HG02938 (cell line): ENCODE results near the gene WASF2.
A peak's percentile ranks its signal among the peaks of the same experiment; 100 is the strongest.
"Not testable (repeated sequence)": the region's sequence is repeated elsewhere in the genome, so short reads cannot be mapped to it uniquely, and the experiment has no call there.

Experiments used
- ATAC-seq: cut with Tn5 transposase; IDR thresholded peaks from one replicate; pipeline ENCODE4 v1.9.1; 2021; ENCODE audit warnings: mild to moderate bottlenecking, moderate library complexity; ENCODE audit not compliant: unreplicated experiment

Gene WASF2

GRCh38 chr1:27428316-27429028 lies 61.5 kb downstream of the WASF2 start:
- no peak for ATAC-seq

GRCh38 chr1:27427816-27428315 lies 62.1 kb downstream of the WASF2 start:
- ATAC-seq: no peak

GRCh38 chr1:27427329-27427728 lies 62.6 kb downstream of the WASF2 start:
- no peak for ATAC-seq

GRCh38 chr1:27423709-27424108 lies 66.3 kb downstream of the WASF2 start:
- ATAC-seq: no peak

DNA sequence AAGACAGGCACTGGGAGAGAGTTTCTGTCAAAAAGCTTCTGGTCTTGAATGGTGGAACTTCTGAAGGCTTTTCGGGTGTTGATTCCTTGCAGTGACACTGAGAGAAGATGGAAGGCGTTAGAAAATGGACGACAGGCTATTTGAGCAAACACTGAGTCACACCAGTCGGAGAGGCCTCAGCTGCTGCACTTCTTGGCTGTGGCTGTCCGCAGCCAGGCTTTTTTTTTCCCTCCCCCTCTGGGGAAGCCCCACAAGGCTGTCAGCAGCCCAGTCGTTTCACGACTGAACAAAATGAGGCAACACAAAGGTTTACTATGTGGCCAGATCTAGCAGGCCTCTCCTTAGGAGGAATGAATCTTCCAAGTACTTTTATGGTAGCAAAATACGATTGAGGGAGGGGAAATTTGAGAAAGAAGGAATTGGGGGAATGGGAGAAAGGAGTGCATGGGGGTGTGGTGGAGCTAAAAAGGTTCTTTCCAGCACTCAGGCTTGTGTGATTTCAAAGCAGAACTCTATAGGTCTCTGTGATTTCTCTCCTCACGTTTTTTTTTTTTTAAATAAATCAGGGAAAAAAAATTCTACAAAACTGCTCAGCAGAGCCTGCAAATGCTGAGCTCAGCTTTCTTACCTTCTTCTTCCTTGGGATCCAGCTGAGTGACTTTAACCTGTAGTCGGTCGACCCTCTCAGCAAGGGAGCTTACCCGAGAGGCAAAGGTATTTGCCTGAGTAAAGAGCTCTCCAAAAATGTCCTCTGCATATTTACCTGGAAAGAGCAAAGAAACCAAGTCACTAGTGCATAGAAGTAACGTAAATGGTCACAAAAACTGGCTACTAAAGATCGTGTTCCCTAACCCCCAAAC lies 71.4 kb downstream of the WASF2 start:
- ATAC-seq: peak; percentile 75

DNA sequence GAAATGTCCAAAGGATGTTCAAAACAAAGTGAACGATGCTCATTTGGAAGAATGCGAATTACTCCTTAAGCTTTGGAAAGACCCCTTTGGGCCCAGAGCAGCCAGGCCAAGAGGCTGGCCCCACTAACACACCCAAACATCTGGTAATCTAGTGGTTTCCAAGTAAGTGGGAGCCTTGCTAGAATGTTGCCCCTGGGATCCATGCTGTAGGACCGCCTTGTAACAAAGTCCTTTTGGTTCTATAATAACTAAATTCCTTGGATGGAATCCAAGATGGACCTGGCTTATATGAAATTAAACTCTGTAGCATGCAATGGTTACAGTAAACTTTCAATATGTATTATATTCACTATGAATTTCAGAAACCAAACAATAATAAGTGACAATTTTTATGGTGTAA lies 72.3 kb downstream of the WASF2 start:
- ATAC-seq: no peak

GRCh38 chr1:27416387-27417111 lies 73.4 kb downstream of the WASF2 start:
- no peak for ATAC-seq

DNA sequence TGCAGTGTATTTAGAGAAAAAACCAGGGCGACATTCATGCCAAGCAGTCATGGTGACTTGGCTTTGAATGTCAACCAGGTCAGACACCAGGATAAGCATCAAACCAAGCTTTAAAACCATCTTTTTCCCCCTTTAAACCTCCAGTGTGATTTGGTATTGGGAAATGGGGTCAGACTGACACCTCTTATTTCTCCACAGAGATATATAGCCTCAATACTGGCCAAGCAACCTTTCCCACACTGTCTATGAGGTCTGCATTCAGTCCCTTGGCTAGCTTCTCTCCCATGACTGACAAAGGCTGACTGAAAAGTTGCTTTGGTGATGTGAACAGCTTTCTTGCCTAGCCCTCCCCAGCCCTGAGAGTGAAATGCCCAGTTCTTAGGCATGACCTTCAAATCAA lies 75.9 kb downstream of the WASF2 start:
- no peak for ATAC-seq

GRCh38 chr1:27413004-27413403 lies 77.0 kb downstream of the WASF2 start:
- no peak for ATAC-seq

DNA sequence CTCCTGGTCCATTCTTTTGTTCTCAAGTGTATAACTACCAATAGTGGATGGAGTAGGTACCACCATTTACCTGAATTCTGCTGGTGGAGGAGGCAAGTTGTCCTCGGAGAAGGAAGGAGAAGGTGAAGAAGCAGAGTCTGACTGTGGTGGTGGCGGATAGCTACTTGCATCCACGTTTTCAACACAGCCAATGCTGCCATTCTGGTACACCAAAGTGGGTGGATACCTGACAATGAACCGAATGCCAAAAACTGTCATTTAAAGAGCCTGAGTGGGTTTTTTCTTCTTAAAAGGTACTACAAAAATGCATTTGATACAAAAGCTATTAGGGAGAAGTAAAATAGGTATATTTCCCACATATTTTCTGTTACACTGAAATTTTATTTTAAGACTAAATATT lies 77.5 kb downstream of the WASF2 start:
- ATAC-seq: no peak

DNA sequence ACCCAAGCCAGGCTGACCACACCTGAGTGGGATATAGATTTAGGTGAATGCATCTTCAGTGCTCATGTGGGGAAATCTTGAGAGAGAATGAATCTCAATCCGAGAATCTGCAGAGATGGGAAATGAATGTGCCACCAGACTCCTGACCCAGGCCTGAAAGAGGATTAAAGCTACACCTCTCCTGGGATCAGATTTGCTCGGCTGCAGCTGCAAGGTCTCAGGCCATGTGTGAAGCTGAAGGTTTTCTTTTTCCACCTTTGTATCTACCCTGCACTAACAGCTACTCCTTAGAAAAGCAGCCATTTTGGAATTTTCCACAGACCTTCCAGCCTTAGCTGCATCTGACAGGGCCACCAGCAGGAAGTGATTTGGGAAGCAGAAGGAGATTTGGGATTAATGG lies 79.3 kb downstream of the WASF2 start:
- no peak for ATAC-seq

GRCh38 chr1:27409669-27410068 lies 80.3 kb downstream of the WASF2 start:
- no peak for ATAC-seq

DNA sequence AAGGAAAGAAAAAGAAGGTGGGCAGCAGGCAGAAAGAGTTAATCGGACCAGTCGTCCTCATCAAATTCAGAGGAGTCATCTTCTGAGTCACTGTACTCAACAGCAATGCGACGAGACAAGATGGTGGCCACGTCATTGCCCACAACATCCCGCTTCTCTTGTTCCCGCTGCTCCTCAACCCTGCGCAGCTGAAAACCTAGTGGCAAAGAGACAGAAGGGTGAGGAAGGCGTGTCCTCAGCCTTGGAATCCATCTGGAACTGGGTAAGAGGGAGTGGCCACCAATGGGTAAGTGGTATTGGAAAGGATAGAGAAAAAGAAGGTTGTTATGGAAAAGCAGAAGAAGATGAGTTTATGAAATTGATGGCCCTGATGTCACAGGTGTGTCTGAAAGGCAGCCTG lies 81.8 kb downstream of the WASF2 start:
- no peak for ATAC-seq

DNA sequence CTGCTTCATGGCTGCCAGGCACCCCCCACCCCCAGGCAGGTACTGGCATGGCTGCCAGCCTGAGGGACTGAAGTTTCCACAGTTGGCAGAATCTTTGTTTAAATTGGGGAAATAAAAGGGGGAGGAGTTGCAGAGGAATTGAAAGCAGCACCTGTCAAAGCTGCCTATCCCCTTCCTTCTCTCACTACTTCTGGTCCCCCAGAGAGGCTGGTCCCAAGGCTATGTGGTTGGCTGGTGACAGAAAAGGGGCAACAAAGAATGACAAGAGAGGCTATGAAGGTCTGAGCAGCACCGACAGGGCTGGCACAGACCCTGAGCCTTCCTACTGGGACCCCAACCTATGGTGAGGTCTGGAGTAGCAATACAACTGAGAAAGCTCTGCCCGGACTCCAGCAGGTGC lies 83.2 kb downstream of the WASF2 start:
- ATAC-seq: not testable (repeated sequence)

DNA sequence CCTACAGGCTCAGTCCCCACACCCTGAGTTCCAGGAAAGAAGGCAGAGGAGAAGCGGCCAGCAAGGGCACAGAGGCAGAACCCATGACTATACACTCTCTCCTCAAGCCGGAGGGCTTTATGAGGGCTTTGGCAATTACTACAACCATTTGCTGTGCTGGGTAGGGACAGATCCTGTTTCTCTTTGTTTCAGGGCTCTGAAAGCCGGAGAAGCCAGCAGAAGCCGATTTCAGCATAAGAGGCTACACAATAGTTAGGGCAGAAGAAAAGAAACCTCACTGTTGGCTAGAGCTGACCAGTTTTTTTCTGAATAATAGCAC lies 83.6 kb downstream of the WASF2 start:
- ATAC-seq: no peak

DNA sequence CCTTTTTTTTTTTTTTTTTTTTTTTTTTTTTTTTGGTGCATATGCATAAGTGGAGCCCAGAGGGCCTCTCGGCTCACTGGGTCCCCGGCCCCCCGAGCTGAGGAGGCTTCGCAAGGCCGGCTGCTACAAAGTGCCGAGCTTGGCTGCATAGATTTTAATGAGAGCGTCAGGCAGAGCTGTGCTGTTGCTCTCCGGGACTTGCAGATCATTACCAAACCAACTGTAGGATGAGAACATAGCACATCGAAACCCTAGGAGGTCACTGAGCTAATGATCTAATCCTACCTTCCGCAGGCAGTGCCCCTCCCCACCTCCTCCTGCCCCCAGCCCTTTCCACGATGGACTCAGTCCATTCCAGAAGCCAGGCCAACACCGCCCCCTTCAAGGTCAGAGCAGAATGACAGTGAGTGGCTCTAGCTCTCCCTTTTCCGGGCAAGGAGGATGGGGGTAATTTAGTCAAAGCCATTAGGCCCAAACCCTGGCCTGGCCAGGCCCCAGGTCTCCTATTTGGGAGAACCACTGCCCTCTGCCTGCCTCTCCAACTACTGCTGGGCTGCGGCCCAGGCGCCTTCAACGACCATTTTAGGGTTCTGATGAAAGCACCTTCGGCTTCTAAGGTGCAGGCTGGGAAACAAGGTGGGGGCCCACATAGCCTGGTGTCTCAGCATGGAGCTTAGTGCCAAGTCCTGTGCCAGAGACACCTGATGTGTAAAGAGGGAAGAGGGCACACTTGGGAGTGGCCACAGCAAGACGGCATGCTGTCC lies 84.2 kb downstream of the WASF2 start:
- not testable (repeated sequence) for ATAC-seq

GRCh38 chr1:27405074-27405473 lies 84.9 kb downstream of the WASF2 start:
- no peak for ATAC-seq

GRCh38 chr1:27403931-27404330 lies 86.0 kb downstream of the WASF2 start:
- no peak for ATAC-seq

- ATAC-seq: no peak
Measured at GRCh38 chr1:27403065-27403726, 86.8 kb downstream of the WASF2 start.

DNA sequence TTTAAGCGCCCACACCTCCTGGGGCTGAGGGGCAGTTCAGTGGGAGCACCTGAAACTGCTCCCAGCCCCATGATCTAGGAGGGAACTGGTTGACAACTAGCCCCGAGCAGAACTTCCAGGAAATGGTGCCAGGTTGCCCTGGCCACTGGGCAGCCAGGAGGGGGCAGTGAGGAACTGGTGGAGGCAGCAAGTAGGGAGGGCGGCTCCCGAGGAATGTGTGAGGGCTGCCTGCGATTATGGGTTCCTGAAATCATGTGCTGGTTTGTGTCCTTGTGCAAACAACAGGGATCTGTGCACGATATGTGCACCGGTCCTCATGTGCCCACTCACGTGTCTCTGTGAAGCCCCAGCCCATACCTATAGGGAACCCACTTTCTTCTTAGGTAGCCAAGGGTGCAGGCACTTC lies 87.6 kb downstream of the WASF2 start:
- no peak for ATAC-seq
